Stimulated activated CD4-positive, alpha-beta T cell treated with anti-CD3 and anti-CD28 coated beads, Interleukin-1b, Interleukin-23, amount 100 ng/mL, for 24 hours (primary cell): ENCODE results near the gene BAIAP2L1.
"Not testable (repeated sequence)": the region's sequence is repeated elsewhere in the genome, so short reads cannot be mapped to it uniquely, and the experiment has no call there.

Experiments
- DNase-seq, 4 experiments: peaks; one replicate each; pipeline ENCODE4 v3.0.0-alpha.2; 2020; ENCODE audit warnings: low read depth in 4 of 4, low spot score in 1 of 4

The BAIAP2L1 gene, protein sequence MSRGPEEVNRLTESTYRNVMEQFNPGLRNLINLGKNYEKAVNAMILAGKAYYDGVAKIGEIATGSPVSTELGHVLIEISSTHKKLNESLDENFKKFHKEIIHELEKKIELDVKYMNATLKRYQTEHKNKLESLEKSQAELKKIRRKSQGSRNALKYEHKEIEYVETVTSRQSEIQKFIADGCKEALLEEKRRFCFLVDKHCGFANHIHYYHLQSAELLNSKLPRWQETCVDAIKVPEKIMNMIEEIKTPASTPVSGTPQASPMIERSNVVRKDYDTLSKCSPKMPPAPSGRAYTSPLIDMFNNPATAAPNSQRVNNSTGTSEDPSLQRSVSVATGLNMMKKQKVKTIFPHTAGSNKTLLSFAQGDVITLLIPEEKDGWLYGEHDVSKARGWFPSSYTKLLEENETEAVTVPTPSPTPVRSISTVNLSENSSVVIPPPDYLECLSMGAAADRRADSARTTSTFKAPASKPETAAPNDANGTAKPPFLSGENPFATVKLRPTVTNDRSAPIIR

GRCh38 chr7:98400542-98401340, at the start of gene BAIAP2L1:
BAIAP2L1 (minus strand) TSS chr7:98401090; CDS start chr7:98400852, 238 bp downstream.
- DNase-seq = peak; percentile 44 to 79 (median 62)

DNA sequence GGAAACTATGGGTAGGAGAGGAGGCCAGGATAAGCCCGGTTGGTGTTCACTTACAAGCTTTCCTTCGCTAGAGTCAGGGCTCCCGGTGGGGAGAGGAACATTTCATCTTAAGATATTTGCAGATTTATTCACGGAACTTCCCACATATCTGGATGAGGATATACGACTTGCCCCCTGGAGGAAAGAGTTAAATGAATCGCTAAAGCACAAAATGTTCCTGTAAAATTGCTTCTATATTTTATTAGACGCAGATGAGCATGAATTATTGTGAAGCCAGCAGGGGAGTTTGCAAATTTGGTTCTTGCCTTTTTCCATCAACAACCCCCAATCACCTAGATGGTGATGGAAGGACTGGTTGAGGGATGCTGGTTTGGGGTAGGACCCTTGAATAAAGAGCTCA, 47.9 kb upstream of the BAIAP2L1 start:
- DNase-seq = no peak

- not testable (repeated sequence) for DNase-seq
These were observed 40.1 kb upstream of the BAIAP2L1 start for GRCh38 chr7:98440992-98441391.

DNA sequence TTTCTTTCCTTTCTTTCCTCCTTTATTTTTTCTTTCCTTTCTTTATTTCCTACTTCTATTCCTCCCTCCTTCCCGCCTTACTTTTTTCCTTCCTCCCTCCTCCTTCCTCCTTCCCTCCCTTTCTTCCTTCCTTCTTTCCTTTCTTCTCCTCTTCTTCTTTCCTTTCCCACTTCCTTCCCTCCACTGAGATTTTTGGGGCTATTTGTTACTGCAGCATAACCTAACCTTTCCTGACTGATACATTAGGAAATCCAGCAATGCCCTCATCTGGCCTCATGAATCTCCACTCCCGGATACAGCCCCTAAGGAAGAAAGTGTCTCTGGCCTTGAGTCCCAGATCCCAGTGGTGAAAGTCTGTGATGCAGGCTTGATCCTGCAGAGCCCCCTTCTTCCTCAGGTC, 38.6 kb upstream of the BAIAP2L1 start:
- DNase-seq = no peak

GRCh38 chr7:98434087-98434486, 33.2 kb upstream of the BAIAP2L1 start:
- no peak for DNase-seq

DNA sequence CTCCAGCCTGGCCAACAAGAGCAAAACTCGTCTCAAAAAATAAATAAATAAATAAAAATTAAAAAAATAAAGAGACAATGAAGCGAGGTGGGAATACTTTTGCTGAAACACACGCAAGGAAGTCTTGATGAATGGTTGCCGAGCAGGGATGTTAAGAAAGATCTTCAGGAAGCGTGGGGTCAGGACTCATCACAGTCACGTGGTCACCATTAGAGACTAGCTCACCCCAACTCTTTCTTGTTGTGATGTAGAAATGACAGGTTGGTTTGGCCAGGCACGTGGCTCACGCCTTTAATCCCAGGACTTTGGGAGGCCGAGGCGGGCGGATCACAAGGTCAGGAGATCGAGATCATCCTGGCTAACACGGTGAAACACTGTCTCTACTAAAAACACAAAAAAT, 28.9 kb upstream of the BAIAP2L1 start:
- no peak for DNase-seq

DNA sequence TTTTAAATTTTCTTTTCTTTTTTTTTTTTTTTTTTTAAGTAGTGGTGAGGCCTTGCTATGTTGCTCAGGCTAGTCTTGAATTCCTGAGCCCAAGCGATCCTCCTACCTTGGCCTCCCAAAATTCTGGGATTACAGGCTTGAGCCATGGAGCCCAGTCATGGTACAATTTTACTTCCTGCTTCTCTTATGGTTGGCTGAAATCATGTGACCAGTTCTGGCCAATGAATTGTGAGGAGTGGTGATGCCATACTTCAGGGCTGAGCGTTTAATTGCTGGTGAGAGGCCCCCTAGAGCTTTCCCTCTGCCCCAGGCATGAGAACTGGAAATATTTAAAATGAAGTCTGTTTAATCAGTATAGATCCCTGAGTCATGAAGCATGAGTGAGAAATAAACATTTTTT, 22.2 kb upstream of the BAIAP2L1 start:
- DNase-seq = no peak

- peak; percentile 28 to 39 (median 29) for DNase-seq
These were observed 20.2 kb upstream of the BAIAP2L1 start for GRCh38 chr7:98420966-98421612.

DNA sequence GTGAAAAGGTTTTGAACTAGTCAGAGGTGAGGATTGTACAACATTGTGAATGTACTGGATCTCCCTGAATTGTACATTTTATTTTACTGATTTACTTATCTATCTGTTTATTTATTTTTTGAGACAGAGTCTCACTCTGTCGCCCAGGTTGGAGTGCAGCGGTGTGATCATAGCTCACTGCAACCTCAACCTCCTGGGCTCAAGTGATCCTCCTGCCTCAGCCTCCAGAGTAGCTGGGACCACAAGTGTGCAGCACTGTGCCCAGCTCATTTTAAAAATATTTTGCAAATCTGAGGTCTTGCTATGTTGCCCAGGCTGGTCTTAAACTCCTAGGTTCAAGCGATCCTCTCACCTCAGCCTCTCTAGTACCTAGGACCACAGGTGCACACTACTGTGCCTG, 19.1 kb upstream of the BAIAP2L1 start:
- DNase-seq = not testable (repeated sequence)

- not testable (repeated sequence) for DNase-seq
These were observed 18.4 kb upstream of the BAIAP2L1 start for GRCh38 chr7:98419316-98419691.

- DNase-seq = peak in 1 of 4 experiments; percentile 24
These were observed 17.9 kb upstream of the BAIAP2L1 start for GRCh38 chr7:98418636-98419315.

GRCh38 chr7:98418271-98418635, 17.4 kb upstream of the BAIAP2L1 start:
- no peak for DNase-seq

- not testable (repeated sequence) for DNase-seq
These were observed 16.8 kb upstream of the BAIAP2L1 start for GRCh38 chr7:98417604-98418270.

GRCh38 chr7:98414205-98414900, 13.5 kb upstream of the BAIAP2L1 start:
- DNase-seq = no peak

DNA sequence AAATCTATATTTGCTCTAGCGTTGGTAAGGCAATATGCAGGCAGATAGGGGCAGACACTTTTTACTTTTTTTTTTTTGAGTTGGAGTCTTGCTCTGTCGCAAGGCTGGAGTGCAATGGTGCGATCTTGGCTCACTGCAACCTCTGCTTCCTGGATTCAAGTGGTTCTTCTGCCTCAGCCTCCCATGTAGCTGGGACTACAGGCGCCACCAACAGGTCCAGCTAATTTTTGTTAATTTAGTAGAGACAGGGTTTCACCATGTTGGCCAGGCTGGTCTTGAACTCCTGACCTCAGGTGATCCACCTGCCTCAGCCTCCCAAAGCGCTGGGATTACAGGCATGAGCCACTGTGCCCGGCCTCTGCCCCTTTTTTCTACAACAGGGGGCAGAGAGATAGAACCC, 12.8 kb upstream of the BAIAP2L1 start:
- not testable (repeated sequence) for DNase-seq

DNA sequence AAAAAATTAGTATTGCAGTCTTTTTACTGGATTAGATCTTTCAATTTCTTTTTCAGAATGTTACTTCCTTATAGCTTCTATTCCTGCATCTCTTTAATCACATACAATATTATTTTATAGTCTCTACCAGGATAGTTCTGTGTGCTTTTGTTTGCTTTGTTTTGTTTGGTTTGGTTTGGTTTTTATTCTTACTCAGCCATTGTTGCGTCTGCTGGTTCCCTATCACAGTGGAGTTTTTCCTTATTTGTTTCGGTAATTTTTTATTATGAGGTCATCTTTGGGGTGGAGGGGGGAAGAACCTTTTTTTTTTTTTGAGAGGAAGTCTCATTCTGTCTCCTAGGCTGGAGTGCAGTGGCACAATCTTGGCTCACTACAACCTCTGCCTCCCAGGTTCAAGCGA, 9.0 kb upstream of the BAIAP2L1 start:
- DNase-seq = no peak

GRCh38 chr7:98408146-98408545, 7.3 kb upstream of the BAIAP2L1 start:
- DNase-seq = not testable (repeated sequence)

- no peak for DNase-seq
These were observed 5.9 kb upstream of the BAIAP2L1 start for GRCh38 chr7:98406827-98407226.

DNA sequence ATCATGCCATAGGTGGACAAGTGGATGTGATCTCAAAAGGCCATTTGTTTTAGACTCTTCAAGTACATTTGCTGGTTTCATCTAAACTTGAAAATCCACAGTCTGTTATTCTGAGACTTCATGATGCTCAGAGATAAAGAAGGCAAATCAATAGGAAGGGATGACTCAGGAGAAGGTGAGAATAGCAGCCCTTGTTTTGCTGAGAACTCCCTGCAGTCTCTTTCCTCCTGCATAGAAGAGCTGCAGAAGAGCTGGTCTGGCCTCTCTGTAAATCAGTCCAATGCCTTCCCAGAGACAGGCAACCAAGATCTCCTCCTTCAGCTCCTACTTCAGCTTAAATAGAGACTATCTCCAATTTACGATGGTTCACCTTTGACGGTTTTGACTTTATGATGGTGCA, 4.0 kb upstream of the BAIAP2L1 start:
- no peak for DNase-seq
